Fibroblast of skin of right quadriceps (primary cell): ENCODE data around the gene TRIB2.
"Not testable (repeated sequence)": the region's sequence is repeated elsewhere in the genome, so short reads cannot be mapped to it uniquely, and the experiment has no call there.

Source experiments
- DNase-seq: peaks from one replicate; pipeline ENCODE4 v3.0.0-alpha.2; 2013

Gene TRIB2

DNA sequence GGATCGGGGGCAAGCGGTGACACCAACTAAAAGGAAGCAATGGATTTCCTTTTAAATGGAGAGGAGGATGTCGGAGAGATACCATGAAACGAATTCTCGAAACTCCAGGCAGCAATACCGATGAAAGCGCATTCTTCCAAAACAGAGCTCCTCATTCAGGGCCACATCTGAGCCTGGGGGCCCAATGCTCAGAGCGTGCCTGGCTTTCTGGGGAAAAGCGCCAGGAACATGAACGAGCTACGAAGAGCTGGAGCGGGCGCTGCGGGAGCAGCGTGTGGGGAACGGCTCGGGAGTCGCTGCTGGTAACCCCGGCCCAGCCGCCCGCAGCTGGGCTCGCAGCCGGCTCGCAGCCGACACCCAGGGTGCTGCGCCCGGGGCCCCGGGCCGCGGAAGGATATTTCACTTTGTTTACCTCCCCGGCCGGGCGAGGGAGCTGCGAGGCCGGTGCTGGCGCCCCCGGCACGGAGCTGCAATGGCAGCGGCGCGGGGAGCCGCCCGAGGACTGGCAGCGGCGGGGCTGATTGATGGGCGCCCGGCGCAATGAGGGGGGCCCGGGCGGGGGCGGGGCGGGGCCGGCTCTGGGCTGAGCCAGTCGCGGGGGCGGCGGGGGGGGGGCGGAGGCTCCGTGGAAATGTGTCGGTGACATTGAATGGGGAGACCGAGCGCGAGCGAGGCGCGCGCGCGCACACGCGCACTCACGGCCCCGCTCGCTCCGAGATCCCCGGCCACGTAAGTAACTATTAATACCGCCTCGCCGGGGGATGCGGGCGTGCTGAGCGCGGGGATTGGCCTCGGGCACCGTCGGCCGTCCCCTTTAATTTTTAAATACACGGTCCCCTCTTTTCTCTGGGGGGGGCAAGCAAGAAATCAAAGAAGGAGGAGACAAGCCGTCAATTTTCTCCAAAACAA, at the start of gene TRIB2:
TRIB2 (plus strand) TSS at position 655 of the 909 bp plus-strand sequence. CDS start 1,372 bp downstream, outside the sequence.
- peak; percentile 92 for DNase-seq

DNA sequence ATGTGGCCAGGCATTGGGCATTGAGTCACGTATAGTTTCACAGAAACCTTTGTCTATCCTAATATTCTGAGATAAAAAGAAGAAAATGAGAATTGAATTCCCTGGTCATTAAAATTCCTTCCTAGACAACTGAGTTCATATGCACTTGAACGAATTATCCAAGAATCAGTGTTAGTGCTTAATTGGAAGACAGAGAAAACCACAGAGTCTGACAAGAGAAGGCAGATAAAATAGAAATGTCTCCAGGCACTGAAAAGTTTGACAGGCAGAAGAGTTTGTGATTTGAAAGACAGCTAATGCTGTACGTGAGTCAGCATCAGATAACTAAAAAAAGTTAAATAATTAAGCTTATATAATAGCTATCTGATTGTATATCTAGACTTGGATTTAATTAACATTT, 47.7 kb upstream of the TRIB2 start:
- no peak for DNase-seq

DNA sequence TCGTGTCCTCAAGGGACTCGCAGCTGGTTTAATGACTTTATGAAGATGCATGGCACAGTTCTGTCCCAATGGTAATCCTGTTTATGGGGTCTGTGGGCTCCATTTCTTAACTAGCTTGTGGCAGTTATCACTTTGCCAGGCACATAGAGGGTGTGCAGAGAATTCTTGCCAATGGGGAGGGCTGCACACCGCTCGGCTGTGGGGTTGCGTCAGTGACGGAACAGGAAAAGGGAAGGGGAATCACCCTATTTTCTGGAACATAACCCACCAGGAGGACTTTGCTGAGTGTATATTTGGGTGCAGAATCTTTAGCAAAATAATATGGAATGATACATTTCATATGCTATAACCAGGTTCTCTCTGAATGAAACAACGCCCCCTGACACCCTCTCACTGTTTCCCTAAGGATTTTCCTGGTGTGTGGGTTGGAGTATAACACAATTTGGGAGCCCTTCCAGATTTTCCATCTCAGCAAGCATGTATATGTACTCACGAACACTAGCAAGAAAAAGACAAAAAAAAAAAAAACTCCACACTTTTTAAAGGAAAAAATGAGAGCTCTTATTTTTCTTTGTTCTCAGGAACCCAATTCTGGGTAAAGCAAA, 43.9 kb upstream of the TRIB2 start:
- no peak for DNase-seq

DNA sequence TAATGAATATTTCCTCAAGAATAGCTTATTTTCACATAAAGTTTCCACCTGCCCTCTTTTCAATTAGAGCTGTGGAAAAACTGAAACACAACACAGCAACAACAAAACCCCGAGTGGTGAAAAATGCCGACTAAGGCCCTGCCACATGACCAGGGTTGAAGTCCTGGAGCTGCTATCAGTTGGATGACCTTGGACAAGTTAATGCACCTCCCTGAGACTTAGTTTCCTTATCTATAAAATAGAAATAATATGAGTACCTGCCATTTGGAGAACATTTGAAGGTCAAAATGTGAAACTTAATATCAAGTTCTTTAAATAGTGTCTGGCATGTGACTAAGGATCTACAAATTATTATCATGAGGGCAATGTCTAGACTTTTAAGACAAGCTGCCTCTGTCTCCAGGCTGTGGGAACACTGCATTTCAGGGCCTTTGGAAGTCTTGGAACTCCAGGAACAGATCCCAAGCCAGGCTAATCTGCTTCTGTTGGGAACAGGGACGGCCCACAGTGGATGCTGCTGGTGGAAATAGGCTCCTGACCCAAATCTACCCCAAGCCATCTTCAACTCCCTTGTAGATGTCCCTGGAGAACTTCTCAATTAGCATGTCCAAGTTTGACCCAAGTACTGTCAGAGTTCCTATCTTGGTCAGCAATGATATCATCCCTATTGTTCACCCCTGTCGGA, 42.0 kb upstream of the TRIB2 start:
- DNase-seq: no peak

DNA sequence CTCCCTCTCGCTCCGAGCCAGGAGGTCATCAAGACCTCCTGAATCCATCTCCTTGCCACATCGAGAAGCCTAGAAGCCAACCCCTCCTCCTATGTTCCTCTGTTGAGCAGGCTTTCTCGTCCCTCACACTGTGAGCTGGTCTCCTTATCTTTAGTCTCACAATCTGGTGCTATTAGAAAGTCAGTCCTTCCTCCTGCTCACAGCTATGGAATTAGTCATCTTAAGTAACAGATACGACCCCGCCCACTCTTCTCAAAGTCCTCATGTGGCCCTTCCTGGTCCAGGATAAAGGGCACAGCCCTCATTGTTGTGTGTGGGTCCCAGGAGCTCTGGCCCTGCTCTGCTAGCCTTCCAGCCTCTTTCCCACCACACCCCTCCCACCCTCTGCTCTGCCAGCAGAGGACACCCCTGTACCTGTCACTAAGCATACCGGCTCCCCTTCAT, 41.4 kb upstream of the TRIB2 start:
- DNase-seq: peak; percentile 20

DNA sequence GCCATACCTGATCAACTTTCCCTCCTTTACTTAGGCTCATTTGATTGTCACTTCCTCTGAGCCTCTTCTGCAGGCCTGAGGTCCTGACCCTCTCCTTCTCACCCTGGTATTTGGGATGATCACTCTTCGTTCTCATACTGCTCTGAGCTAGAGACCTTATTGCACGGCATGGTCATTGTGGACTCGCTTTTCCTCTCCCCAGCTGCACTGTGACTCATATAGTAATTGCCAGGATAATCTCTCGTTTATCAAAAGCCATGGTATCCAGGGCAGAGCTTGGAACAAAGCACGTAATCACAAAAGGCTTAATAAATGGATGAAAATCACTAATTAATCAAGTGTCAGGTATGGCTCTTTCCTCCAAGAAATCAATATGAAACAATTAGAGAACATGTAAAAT, 40.9 kb upstream of the TRIB2 start:
- DNase-seq: no peak

DNA sequence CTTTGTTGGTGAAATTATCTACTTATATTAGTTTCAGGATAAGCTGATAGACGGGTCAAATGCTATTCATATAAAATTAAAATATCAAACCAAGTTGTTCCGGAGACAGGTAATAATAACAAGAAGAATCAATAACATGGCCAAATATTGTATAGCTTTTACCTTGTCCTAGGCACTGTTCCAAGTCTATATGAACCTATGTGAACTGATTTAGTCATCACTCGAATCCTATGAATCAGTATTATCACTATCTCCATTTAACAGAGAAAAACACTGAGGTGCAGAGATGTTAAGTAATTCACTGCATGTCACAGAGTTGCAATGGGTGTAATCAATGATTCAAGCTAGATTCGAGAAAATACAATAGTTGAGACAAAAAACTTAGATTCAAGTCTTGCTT, 40.0 kb upstream of the TRIB2 start:
- DNase-seq: no peak

DNA sequence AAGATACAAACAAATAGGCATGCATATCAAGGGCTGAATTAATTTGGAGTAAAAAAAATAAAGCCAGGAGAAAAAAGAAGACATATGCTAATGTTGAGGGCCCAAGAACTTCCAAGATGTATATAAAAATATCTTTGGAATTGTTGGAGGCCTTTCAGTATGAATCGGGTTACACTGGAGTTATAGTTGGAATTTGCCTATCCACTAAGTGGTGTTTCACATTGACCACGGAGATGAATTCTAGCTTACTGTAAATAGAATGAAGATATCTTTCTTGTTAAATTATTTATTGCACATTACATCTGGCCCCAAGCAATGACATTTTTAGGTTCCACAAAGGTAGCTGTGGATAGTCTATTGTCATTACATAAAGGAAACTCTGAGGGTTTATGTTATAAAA, 38.5 kb upstream of the TRIB2 start:
- DNase-seq: peak; percentile 48

DNA sequence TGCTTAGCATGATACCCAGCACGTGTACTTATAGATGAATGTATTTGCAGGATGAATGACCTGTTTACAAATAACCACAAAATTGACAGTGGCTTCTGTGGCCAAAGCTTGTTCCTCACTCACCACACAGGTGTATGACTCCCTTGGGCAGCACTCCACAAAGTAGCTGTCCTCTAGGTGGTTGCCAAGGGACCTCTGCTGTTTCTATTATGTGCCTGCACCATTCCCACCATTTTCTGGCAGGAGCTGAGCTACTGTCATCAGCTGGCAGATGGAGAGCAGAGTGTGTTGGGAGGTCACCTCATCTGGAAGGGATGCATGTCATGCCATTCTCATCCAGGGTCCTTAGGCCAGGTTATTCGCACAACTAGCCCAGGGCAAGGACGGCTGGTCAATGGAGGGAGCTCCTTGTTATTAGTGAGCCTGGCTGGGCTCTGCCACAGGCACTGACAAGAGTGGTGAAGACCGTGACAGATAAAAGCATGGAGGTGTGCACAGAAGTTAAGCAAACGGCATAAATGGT, 37.1 kb upstream of the TRIB2 start:
- no peak for DNase-seq

DNA sequence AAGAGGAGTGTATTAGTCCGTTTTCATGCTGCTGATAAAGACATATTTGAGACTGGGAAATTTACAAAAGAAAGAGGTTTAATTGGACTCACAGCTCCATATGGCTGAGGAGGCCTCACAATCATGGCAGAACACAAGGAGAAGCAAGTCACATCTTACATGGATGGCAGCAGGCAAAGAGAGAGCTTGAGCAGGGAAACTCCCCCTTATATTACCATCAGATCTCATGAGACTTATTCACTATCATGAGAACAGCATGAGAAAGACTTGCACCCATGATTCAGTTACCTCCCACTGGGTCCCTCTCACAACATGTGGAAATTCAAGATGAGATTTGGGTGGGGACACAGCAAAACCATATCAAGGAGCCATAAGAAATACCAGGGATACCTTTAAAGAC, 36.6 kb upstream of the TRIB2 start:
- not testable (repeated sequence) for DNase-seq

DNA sequence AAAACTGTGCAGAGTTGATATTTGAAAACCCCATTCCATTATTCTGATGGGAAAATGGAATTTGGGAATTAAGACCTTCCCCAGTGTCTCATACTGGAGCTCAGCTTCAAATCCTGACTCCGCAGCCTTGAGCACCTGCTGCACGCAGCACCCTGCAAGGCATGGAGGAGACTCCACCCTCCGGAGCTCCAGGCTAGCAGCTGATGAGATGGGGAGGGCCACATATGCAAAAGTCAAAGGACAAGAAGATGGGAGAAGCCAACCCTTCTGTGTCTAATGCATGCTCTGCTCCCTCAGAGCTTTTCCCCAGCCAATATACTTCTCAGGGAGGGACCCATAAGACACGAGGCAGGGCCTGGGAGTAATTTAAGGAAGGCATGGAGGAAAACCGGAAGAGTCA, 34.7 kb upstream of the TRIB2 start:
- no peak for DNase-seq

DNA sequence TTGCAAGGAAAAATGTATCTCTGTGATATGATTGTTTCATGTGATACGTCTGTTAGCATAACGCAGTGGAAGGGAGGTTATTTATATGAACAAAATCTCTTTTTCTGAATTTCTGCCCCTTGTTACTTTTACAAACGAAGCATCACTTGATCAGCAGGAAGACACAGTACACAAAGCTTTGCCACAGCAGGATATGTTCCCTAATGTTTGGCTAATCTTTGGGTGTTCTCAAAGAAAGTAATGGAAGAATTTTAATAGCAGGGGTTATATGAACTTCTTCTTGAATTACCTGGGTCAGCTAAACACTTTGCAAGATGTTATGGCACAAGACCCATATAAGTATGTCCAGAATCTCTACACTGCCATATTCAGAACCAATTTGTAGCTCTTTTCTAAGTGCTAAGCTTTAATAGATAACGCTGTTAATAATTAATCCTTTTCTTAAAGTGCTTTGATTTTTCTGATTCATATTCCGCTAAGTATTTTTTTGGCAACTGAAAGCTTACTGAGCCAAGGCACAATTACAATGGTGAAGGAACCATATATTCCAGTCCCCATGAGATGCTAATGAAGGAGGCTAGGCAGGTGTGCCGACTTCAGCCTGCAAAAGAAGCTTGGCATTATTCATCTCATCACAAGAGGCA, 33.2 kb upstream of the TRIB2 start:
- no peak for DNase-seq

DNA sequence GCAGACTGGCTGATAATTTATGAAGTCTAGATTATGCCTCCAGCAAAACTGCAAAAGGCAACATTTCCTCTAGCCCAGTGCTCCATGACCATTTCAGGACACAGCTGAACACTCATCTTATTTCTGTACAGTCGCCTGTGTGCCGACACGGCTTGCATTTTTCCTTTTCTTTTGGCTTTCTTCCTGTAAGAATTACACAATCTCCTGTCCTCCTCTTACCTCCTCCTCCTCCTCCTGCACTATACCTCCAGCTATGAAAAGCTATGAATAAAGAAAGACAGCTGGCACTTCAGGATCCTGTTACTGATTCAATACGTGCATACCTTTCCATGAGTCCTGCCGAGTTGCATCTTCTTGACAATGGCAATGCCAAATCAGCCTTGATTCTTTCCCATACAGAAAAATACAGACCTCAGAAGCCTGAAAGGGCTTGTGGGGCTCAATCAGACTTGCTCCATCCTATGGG, 32.2 kb upstream of the TRIB2 start:
- peak; percentile 69 for DNase-seq

DNA sequence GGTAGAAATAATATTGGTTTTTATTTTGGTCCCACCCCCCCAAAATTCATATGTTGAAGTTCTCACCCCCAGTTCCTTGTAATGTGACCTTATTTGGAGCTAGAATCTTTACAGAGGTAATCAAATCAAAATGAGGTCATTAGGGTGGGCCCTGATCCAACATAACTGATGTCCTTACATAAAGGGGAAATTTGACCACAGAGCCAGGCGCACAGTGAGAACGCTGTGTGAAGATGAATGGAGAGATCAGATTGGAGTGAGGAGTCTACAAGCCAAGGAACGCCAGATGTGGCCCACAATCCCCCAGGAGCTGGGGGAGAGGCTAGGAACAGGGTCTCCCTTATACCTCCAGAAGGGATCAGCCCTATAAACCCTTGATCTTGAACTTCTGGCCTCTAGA, 31.6 kb upstream of the TRIB2 start:
- peak; percentile 50 for DNase-seq

DNA sequence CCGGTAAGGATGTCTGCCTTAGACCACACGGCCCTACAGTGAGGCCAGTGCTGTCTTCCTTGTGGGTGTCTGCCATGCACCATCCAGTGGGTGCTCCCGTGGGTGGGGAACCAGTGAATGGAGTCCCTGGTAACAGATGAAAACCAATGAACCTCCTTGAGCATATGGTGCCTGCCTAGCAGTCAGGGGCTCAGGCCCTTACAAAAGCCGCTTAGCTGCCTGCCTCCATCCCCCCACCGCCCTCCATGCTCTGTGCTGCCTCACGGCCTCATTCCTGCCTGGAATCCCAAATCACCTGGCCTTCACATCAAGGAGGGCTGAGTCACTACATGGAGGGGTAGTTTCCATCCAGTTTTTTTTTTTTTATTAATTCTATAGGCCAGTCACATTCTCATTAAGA, 30.8 kb upstream of the TRIB2 start:
- no peak for DNase-seq

DNA sequence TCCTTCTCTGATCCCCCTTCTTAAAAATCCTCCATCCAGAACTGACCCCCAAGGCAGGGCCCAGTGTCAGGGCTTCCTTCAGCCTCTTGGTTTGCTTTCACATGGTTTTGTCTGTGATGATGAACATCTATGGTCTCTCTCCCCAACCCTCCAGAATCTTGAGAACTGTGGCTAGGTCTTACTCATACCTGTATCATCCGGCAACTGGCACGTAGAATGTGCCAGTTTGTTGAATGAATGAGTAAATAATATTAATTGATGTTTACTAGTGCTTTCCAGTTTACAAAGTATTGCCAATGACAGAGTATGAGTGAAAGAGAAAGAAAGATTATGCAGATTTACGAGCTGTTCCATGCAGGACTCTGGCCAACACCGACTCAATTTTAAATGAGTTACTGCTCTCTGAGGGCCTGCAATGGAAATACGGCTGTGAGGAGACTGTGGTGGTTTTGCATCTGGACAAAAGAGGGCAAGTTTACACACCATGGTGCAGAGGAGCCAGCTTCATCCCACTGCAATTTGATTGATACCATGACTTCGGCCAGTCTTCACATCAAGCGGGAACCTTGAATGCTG, 29.9 kb upstream of the TRIB2 start:
- DNase-seq: no peak

DNA sequence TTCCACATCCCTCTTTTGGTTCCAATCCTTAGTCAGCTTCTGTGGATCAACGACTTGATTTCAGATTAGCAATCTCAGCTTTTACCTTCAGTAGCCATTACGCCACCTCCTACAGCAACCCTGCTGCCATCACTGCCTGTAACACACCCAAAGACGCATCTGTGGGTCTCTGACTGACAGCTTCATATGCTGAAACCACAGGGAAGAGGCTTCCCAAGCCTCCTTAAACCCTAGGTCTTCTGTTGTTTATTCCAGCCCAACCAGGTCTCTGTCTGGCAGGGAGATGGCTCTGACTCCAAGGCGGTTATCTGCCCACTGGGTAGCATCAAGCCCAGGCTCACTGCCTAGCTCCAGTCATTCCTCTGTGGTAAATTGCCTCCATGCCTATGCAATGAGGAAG, 28.6 kb upstream of the TRIB2 start:
- no peak for DNase-seq

DNA sequence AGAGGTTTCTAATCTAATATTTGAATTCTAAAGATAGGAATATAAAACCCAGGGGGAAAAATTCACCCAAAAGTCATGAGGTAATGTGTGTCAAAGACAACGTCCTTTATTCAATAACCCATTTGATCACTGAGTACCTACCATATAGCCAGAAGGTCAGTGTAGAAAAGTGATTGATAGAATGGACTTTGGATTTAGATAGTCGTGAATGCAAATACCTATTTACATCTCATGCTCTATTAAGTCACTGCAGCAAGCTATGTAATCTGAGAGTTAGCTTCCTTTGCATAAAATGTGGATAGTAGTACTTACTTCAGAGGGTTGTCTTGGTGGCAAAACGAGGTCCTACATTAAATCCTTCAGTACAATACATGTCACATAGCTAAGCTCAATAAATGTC, 27.8 kb upstream of the TRIB2 start:
- DNase-seq: no peak

DNA sequence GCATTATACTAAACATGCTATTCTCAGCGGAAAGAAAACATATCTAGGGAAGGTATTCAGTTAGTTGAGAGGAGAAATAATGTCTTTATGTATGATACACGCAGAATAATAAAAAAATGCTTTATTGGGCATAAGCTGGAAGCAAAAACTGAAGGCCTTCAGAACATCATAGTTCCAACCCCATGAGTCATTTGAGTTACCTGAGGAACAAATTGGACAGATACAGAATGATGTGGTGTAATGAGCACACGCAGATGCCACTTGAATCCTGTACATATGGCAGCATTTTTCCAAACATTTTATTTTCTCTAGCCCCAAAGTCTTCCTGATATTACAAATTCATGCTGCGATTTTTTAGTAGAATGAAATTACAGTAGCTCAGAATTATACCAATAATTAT, 23.2 kb upstream of the TRIB2 start:
- no peak for DNase-seq

DNA sequence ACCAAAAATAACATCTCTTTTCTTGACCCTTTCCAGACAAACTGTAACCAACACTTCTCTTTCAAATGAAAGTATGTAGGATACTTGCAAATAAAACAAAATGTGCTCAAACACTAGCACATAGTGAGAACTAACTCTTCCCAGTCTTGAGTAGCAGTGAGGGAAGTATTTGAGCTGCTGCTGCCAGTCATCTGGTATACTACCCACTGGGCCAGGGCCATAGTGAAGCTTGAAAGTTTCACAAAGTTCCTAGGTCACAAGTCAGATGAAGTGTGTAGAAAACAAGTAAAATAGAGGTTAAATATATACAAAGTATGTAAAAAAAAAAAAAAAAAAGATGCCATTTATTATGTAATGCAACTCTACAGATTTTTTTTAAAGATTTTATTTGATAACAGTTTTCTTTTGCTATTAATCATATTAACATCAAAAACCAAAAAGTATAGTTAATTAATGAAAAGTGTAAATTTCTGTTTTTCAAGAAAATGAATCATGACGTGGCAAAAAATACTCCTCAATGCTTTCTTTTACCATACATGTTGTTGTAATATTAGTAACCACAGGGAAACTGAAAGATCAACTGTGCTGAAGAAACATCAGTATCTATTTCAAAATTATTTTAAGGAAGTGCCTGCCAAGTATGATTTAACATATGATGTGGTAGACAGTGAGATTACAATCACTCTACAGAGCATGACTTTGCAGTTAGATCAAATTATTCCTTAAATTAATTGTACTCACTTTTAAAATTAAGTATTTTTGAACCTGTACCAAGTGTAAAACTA, 21.6 kb upstream of the TRIB2 start:
- no peak for DNase-seq

DNA sequence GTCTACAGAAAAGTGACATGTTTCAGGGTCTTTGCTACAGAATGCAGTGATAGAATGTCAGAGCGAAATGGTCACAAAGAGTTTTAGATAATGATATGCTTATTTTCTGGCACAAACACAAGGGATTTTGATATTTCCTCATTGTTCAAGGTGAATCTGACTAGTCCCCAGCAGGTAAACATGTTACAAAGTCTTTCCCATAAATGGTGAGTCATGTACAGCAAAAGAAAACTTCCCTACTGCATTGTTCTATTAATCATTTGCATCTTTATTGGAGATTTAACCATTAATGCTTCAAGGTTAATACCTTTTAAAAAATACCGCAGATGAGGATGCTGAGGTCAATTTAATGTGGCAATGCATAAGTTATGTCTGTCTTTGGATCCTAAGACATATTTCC, 19.1 kb upstream of the TRIB2 start:
- DNase-seq: no peak

DNA sequence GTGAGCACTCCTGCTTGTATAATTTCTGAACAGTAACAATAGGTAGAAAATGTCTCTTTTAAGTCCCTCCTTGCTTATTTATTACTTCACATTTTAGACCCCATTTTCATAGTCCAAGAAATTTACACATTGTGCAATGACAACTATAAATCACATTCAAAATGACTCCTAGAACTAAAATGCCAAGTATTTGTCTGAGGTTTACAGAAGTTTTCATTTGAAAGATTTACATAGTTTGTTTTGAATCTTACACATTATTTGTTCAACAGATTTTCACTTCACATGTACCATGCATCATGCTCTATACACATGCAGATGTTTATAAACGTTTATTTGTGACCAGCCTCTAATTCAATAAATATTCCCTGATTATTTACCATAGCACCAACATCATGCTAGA, 15.7 kb upstream of the TRIB2 start:
- DNase-seq: peak; percentile 67
